ENCODE measurements around the gene MYOF.
"Not testable (repeated sequence)": the region's sequence is repeated elsewhere in the genome, so short reads cannot be mapped to it uniquely, and the experiment has no call there.

The MYOF gene

GRCh38 chr10:93425861-93426260, 56.3 kb downstream of the MYOF start:
- no peak for DNase-seq (ENCODE audit: low read depth, low spot score)
- no peaks in the 10 kb centered on the region for H3K9me3 ChIP-seq (ENCODE audit: control insufficient read depth, insufficient read depth, low read length)
- H3K27ac ChIP-seq (ENCODE audit: low read length) = no peak overlapping the region
- H3K4me3 ChIP-seq (ENCODE audit: low read length) = no peak overlapping the region
- H3K36me3 ChIP-seq (ENCODE audit: control insufficient read depth, insufficient read depth, low read length) = no peaks in the 10 kb centered on the region
- no peaks in the 10 kb centered on the region for H3K27me3 ChIP-seq (ENCODE audit: control insufficient read depth, insufficient read depth, low read length)
- WGBS (ENCODE audit: insufficient coverage, insufficient read length) = no CpG with 5 or more reads among the region's 6 CpGs
- peaks cover 4% of the 10 kb centered on the region for H3K4me1 ChIP-seq (ENCODE audit: control insufficient read depth, insufficient read depth, low read length)

GRCh38 chr10:93422118-93422517, 60.0 kb downstream of the MYOF start:
- H3K27ac ChIP-seq (ENCODE audit: low read length) = no peak overlapping the region
- H3K36me3 ChIP-seq (ENCODE audit: control insufficient read depth, insufficient read depth, low read length) = no peaks in the 10 kb centered on the region
- no peaks in the 10 kb centered on the region for H3K27me3 ChIP-seq (ENCODE audit: control insufficient read depth, insufficient read depth, low read length)
- DNase-seq (ENCODE audit: low read depth, low spot score) = no peak
- no CpG with 5 or more reads among the region's 4 CpGs for WGBS (ENCODE audit: insufficient coverage, insufficient read length)
- H3K4me1 ChIP-seq (ENCODE audit: control insufficient read depth, insufficient read depth, low read length) = peaks cover 4% of the 10 kb centered on the region
- H3K4me3 ChIP-seq (ENCODE audit: low read length) = no peak overlapping the region
- no peaks in the 10 kb centered on the region for H3K9me3 ChIP-seq (ENCODE audit: control insufficient read depth, insufficient read depth, low read length)

GRCh38 chr10:93420944-93421825, 60.9 kb downstream of the MYOF start:
- no peak for DNase-seq (ENCODE audit: low read depth, low spot score)
- Histone ChIP-seq H3K9me3 (ENCODE audit: control insufficient read depth, insufficient read depth, low read length) (no peaks in the 10 kb centered on the region), H3K4me3 (ENCODE audit: low read length) (no peak overlapping the region), H3K4me1 (ENCODE audit: control insufficient read depth, insufficient read depth, low read length) (peaks cover 4% of the 10 kb centered on the region), H3K36me3 (ENCODE audit: control insufficient read depth, insufficient read depth, low read length) (no peaks in the 10 kb centered on the region), H3K27ac (ENCODE audit: low read length) (no peak overlapping the region), H3K27me3 (ENCODE audit: control insufficient read depth, insufficient read depth, low read length) (no peaks in the 10 kb centered on the region)
- WGBS (ENCODE audit: insufficient coverage, insufficient read length) = no CpG with 5 or more reads among the region's 6 CpGs

GRCh38 chr10:93420091-93420490, 62.0 kb downstream of the MYOF start:
- no CpG with 5 or more reads among the region's 5 CpGs for WGBS (ENCODE audit: insufficient coverage, insufficient read length)
- Histone ChIP-seq H3K36me3 (ENCODE audit: control insufficient read depth, insufficient read depth, low read length) (no peaks in the 10 kb centered on the region), H3K27me3 (ENCODE audit: control insufficient read depth, insufficient read depth, low read length) (no peaks in the 10 kb centered on the region), H3K9me3 (ENCODE audit: control insufficient read depth, insufficient read depth, low read length) (no peaks in the 10 kb centered on the region), H3K4me1 (ENCODE audit: control insufficient read depth, insufficient read depth, low read length) (peaks cover 4% of the 10 kb centered on the region), H3K27ac (ENCODE audit: low read length) (no peak overlapping the region), H3K4me3 (ENCODE audit: low read length) (no peak overlapping the region)
- no peak for DNase-seq (ENCODE audit: low read depth, low spot score)

GRCh38 chr10:93419016-93419415, 63.1 kb downstream of the MYOF start:
- WGBS (ENCODE audit: insufficient coverage, insufficient read length) = no CpG with 5 or more reads among the region's 8 CpGs
- not testable (repeated sequence) for DNase-seq (ENCODE audit: low read depth, low spot score); H3K27me3 ChIP-seq (ENCODE audit: control insufficient read depth, insufficient read depth, low read length); H3K4me3 ChIP-seq (ENCODE audit: low read length); H3K4me1 ChIP-seq (ENCODE audit: control insufficient read depth, insufficient read depth, low read length); H3K9me3 ChIP-seq (ENCODE audit: control insufficient read depth, insufficient read depth, low read length); H3K27ac ChIP-seq (ENCODE audit: low read length); H3K36me3 ChIP-seq (ENCODE audit: control insufficient read depth, insufficient read depth, low read length)

GRCh38 chr10:93417921-93418320, 64.2 kb downstream of the MYOF start:
- Histone ChIP-seq H3K27ac (ENCODE audit: low read length) (no peak overlapping the region), H3K9me3 (ENCODE audit: control insufficient read depth, insufficient read depth, low read length) (no peaks in the 10 kb centered on the region), H3K4me1 (ENCODE audit: control insufficient read depth, insufficient read depth, low read length) (peaks cover 4% of the 10 kb centered on the region), H3K27me3 (ENCODE audit: control insufficient read depth, insufficient read depth, low read length) (no peaks in the 10 kb centered on the region), H3K36me3 (ENCODE audit: control insufficient read depth, insufficient read depth, low read length) (no peaks in the 10 kb centered on the region), H3K4me3 (ENCODE audit: low read length) (no peak overlapping the region)
- no peak for DNase-seq (ENCODE audit: low read depth, low spot score)
- no CpG with 5 or more reads among the region's 3 CpGs for WGBS (ENCODE audit: insufficient coverage, insufficient read length)

- Histone ChIP-seq H3K36me3 (ENCODE audit: control insufficient read depth, insufficient read depth, low read length) (no peaks in the 10 kb centered on the region), H3K9me3 (ENCODE audit: control insufficient read depth, insufficient read depth, low read length) (no peaks in the 10 kb centered on the region), H3K4me3 (ENCODE audit: low read length) (no peak overlapping the region), H3K27ac (ENCODE audit: low read length) (no peak overlapping the region), H3K27me3 (ENCODE audit: control insufficient read depth, insufficient read depth, low read length) (no peaks in the 10 kb centered on the region), H3K4me1 (ENCODE audit: control insufficient read depth, insufficient read depth, low read length) (peaks cover 4% of the 10 kb centered on the region)
- WGBS (ENCODE audit: insufficient coverage, insufficient read length) = no CpG with 5 or more reads among the region's 3 CpGs
- DNase-seq (ENCODE audit: low read depth, low spot score) = no peak
Measured at GRCh38 chr10:93417266-93417665, 64.9 kb downstream of the MYOF start.

- Histone ChIP-seq H3K4me1 (ENCODE audit: control insufficient read depth, insufficient read depth, low read length) (0 out of 2 replicates have a peak, but pooled peaks cover 1% of the 10 kb centered on the region), H3K27ac (ENCODE audit: low read length) (no peak overlapping the region), H3K4me3 (ENCODE audit: low read length) (no peak overlapping the region), H3K36me3 (ENCODE audit: control insufficient read depth, insufficient read depth, low read length) (no peaks in the 10 kb centered on the region), H3K9me3 (ENCODE audit: control insufficient read depth, insufficient read depth, low read length) (no peaks in the 10 kb centered on the region), H3K27me3 (ENCODE audit: control insufficient read depth, insufficient read depth, low read length) (no peaks in the 10 kb centered on the region)
- no peak for DNase-seq (ENCODE audit: low read depth, low spot score)
- WGBS (ENCODE audit: insufficient coverage, insufficient read length) = no CpG with 5 or more reads among the region's 4 CpGs
Measured at GRCh38 chr10:93416824-93417223, 65.3 kb downstream of the MYOF start.

GRCh38 chr10:93415693-93416092, 66.4 kb downstream of the MYOF start:
- no peak for DNase-seq (ENCODE audit: low read depth, low spot score)
- H3K36me3 ChIP-seq (ENCODE audit: control insufficient read depth, insufficient read depth, low read length) = no peaks in the 10 kb centered on the region
- H3K4me3 ChIP-seq (ENCODE audit: low read length) = no peak overlapping the region
- no peaks in the 10 kb centered on the region for H3K4me1 ChIP-seq (ENCODE audit: control insufficient read depth, insufficient read depth, low read length)
- WGBS (ENCODE audit: insufficient coverage, insufficient read length) = 100% methylated on average over 2 of the region's 6 CpGs
- no peak overlapping the region for H3K27ac ChIP-seq (ENCODE audit: low read length)
- H3K27me3 ChIP-seq (ENCODE audit: control insufficient read depth, insufficient read depth, low read length) = no peaks in the 10 kb centered on the region
- H3K9me3 ChIP-seq (ENCODE audit: control insufficient read depth, insufficient read depth, low read length) = no peaks in the 10 kb centered on the region

GRCh38 chr10:93413252-93413689, 68.9 kb downstream of the MYOF start:
- H3K27me3 ChIP-seq (ENCODE audit: control insufficient read depth, insufficient read depth, low read length) = no peaks in the 10 kb centered on the region
- H3K9me3 ChIP-seq (ENCODE audit: control insufficient read depth, insufficient read depth, low read length) = no peaks in the 10 kb centered on the region
- H3K4me3 ChIP-seq (ENCODE audit: low read length) = no peak overlapping the region
- no peaks in the 10 kb centered on the region for H3K4me1 ChIP-seq (ENCODE audit: control insufficient read depth, insufficient read depth, low read length)
- no CpG with 5 or more reads among the region's 3 CpGs for WGBS (ENCODE audit: insufficient coverage, insufficient read length)
- DNase-seq (ENCODE audit: low read depth, low spot score) = no peak
- no peaks in the 10 kb centered on the region for H3K36me3 ChIP-seq (ENCODE audit: control insufficient read depth, insufficient read depth, low read length)
- H3K27ac ChIP-seq (ENCODE audit: low read length) = no peak overlapping the region

GRCh38 chr10:93412801-93413200, 69.3 kb downstream of the MYOF start:
- no CpG with 5 or more reads among the region's 7 CpGs for WGBS (ENCODE audit: insufficient coverage, insufficient read length)
- Histone ChIP-seq H3K4me3 (ENCODE audit: low read length) (no peak overlapping the region), H3K27ac (ENCODE audit: low read length) (no peak overlapping the region), H3K36me3 (ENCODE audit: control insufficient read depth, insufficient read depth, low read length) (no peaks in the 10 kb centered on the region), H3K4me1 (ENCODE audit: control insufficient read depth, insufficient read depth, low read length) (no peaks in the 10 kb centered on the region), H3K27me3 (ENCODE audit: control insufficient read depth, insufficient read depth, low read length) (no peaks in the 10 kb centered on the region), H3K9me3 (ENCODE audit: control insufficient read depth, insufficient read depth, low read length) (no peaks in the 10 kb centered on the region)
- DNase-seq (ENCODE audit: low read depth, low spot score) = no peak

All from iPS DF 6.9 (cell line).